Neural crest cell (in vitro differentiated cells): Measurements from ENCODE around the gene LRRC45. TPM values are rescaled to one million over a fixed set of nuclear protein-coding genes. Genes with fewer than 3 reads are reported as not detected.

Source experiments
- DNase-seq: peaks from one replicate; pipeline ENCODE4 v3.0.0; 2021; ENCODE audit warnings: low read depth, mixed read lengths, low spot score
- H3K27ac Mint-ChIP-seq: one replicate; pipeline ENCODE4 v1.8.0; 2021; ENCODE audit warnings: mild to moderate bottlenecking, mixed read lengths; ENCODE audit not compliant: unreplicated experiment
- H3K27me3 Mint-ChIP-seq: 2 replicates; pipeline ENCODE4 v1.8.0; 2021; ENCODE audit warnings: low read depth, mild to moderate bottlenecking, mixed read lengths
- H3K36me3 Mint-ChIP-seq: 2 replicates; pipeline ENCODE4 v1.8.0; 2021; ENCODE audit warnings: low read depth, mild to moderate bottlenecking, mixed read lengths
- H3K4me1 Mint-ChIP-seq: 2 replicates; pipeline ENCODE4 v1.8.0; 2021; ENCODE audit warnings: mixed read lengths
- H3K4me3 Mint-ChIP-seq: one replicate; pipeline ENCODE4 v1.8.0; 2021; ENCODE audit warnings: mild to moderate bottlenecking, mixed read lengths
- H3K9me3 Mint-ChIP-seq: 2 replicates; pipeline ENCODE4 v1.8.0; 2021; ENCODE audit warnings: mixed read lengths
- CTCF ChIP-seq: fragments of 200-600 bp; sonication (generic); conservative IDR thresholded peaks from 2 replicates; pipeline ENCODE4 v1.5.0; 2021; ENCODE audit warnings: antibody characterized with exemption, mild to moderate bottlenecking
- total RNA-seq: library from RNA; stranded (reverse); gene quantifications from 2 replicates; pipeline ENCODE4 v1.2.1, GENCODE V29; 2021

Gene LRRC45
- total RNA-seq, 1 donor from 2014 or later, result 63.5 TPM

DNA sequence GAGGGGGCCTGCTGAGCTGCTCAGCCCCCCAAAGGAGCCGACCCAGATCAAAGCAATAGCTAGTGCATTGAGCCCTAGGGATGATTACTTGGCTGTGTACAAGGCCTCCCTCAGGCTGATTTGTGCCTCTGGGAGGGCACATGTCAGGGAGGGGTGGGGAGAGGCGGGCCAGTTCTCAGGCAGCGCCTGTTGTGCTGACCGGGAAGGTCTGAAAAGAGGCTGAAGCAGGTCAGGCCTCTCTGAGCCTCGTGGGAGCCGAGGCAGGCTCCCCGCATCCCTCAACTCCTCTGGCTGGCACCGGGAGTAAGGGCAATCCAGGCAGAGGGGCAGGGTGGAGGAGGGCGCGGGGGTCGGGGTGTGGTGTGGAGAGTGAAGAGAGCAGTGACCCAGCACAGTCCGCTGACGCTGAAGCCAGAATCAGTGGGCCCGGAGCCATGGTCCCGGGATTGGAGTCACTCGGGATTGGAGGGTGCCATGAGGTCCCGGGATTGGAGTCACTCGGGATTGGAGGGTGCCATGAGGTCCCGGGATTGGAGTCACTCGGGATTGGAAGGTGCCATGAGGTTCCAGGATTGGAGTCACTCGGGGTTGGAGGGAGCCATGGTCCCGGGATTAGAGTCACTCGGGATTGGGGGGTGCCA, 11.4 kb downstream of the LRRC45 start:
- TF ChIP-seq CTCF, result no peak
- Mint-ChIP-seq H3K36me3 (no peaks in the 10 kb centered on the region), H3K27me3 (peaks cover 3% of the 10 kb centered on the region), H3K4me3 (peak overlapping the region; percentile 72), H3K4me1 (peaks cover 26% of the 10 kb centered on the region), H3K9me3 (no peaks in the 10 kb centered on the region), H3K27ac (no peak overlapping the region)
- DNase-seq, result no peak

- no peak for TF ChIP-seq CTCF
- peaks cover 3% of the 10 kb centered on the region for H3K27me3 Mint-ChIP-seq
- peaks cover 29% of the 10 kb centered on the region for H3K4me1 Mint-ChIP-seq
- H3K9me3 Mint-ChIP-seq, result no peaks in the 10 kb centered on the region
- peak overlapping the region; percentile 72 for H3K4me3 Mint-ChIP-seq
- no peak overlapping the region for H3K27ac Mint-ChIP-seq
- DNase-seq, result no peak
- H3K36me3 Mint-ChIP-seq, result no peaks in the 10 kb centered on the region
Measured at GRCh38 chr17:82035488-82035887, 12.4 kb downstream of the LRRC45 start.

- Mint-ChIP-seq H3K27me3 (peaks cover 3% of the 10 kb centered on the region), H3K36me3 (no peaks in the 10 kb centered on the region), H3K9me3 (no peaks in the 10 kb centered on the region), H3K4me1 (peaks cover 31% of the 10 kb centered on the region), H3K27ac (no peak overlapping the region), H3K4me3 (peak overlapping the region; percentile 78)
- no peak for DNase-seq
- no peak for TF ChIP-seq CTCF
Measured at GRCh38 chr17:82035956-82036633, 13.0 kb downstream of the LRRC45 start.

- Mint-ChIP-seq H3K4me3 (peak overlapping the region; percentile 78), H3K27me3 (peaks cover 3% of the 10 kb centered on the region), H3K9me3 (no peaks in the 10 kb centered on the region), H3K4me1 (peaks cover 36% of the 10 kb centered on the region), H3K27ac (no peak overlapping the region), H3K36me3 (no peaks in the 10 kb centered on the region)
- no peak for TF ChIP-seq CTCF
- no peak for DNase-seq
Measured at GRCh38 chr17:82036634-82037091, 13.6 kb downstream of the LRRC45 start.

DNA sequence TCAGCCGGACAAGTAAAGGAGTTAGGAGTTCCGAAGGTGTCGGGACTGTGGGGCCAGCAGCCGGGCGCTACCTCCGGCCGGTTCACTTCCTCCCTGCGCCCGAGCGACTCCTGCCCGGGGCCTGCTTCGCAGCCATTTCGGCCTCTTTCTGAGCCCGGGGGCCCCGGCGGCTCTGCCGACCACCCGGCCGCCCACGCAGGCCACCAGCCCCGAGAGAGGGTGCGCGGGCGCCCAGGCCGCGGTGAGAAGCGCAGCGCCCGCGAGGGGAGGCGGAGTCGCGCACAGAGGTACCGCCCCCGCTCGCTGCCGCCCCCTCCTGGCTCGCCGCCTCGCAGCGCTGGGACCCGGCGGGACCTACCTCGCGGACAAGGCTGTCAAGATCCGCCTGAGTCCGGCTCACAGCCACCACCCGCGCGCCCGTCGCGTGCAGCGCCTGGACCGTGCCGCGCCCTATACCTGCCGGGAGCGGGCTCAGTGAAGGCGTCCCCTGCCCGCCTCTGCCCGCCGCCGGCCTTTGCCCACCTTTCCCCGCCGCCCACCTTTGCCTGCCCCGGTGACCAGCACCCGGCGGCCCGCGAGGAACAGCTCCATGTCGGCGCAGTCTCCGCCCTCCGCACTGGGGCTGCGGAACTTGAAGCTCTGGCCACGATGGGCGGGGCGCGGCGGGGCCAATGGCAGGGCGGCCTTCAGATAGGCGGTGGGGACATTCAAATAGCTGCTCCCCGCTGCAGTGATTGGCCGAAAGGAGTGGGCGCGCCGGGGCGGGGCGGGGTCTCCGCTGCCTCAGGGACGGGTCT, 14.2 kb downstream of the LRRC45 start, which contains the start of gene DCXR:
Gene DCXR, minus strand, starts transcription at position 606 of the 797 bp plus-strand sequence. Its CDS starts 15 bp downstream, at position 591.
- Mint-ChIP-seq H3K36me3 (no peaks in the 10 kb centered on the region), H3K27ac (peak within 1 kb of the TSS; percentile 98), H3K4me3 (peak within 1 kb of the TSS; percentile 88), H3K27me3 (peaks cover 3% of the 10 kb centered on the region), H3K9me3 (no peaks in the 10 kb centered on the region), H3K4me1 (peaks cover 36% of the 10 kb centered on the region)
- DNase-seq, result peak; percentile 96
- peak; percentile 85 for TF ChIP-seq CTCF
